ENCODE measurements around the gene CA10. TPM values are rescaled to one million over a fixed set of nuclear protein-coding genes. Genes with fewer than 3 reads are reported as not detected.

Gene CA10
- total and polyA plus RNA-seq, 2 experiments from 2014 or later = 0.92 to 1.5 TPM

DNA sequence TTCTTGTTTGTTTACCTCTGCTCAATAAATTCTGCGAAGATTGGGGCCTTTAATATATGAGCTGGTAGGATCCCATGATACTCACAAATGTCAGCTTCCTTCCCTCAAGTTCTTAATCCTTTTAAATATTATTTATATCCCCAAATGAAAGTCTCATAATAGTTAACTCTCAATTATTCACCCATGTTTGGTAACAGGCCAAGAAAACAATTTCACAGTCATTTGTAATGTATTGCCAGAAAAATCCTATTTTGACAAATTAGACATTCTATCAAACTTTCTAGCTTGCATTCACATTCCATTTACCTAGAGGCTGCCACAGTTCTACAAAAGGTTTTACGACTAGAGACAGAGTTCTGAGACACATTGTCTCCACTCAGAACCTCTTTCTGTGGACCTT lies 457.0 kb downstream of the CA10 start (continued):
- no peak for TF ChIP-seq ZNF331 (CRISPR knock-in tag; IDR thresholded peaks at IDR 0.05; ENCODE audit: low read depth)

DNA sequence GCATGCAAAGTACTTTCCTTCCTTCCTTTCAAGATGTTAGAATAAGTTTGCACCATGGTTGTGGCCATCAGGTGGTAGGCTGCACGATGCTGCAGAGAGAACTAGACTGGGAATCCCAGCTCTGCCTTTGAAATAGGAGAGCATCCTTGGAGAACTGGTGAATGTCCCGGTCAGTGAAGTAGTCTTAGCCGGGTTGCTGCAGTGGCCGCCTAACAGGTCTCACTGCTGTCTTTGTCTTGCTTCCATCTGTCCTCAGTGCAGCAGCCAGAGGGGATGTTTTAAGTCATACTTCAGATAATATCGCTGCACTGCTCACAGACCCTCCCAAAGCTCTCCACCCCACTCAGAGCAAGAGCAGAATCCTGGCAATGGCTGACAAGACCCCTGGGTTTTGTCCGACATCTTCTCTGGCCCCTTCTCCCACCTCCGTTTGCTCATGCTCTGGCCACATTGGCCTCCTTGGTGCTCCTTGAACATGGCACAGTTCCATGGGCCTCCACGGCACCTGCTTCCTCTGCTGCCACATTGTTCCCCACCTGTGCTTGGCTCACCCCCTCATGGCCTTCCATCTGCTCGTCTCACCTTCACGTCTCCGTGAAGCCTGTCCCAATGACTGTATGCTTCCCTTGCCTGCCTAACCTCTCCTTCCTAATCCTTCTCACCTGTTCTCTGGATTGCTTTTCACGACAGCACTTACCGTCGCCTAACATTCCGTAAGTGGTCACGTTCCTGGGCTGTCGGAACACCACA lies 458.3 kb downstream of the CA10 start:
- H2AFZ ChIP-seq = no peak overlapping the region
- no peak overlapping the region for H3K4me2 ChIP-seq
- H3K36me3 ChIP-seq (ENCODE audit: insufficient read depth) = no peaks in the 10 kb centered on the region
- no peaks in the 10 kb centered on the region for H3K79me2 ChIP-seq (replicated peaks; ENCODE audit: insufficient read depth)
- no peaks in the 10 kb centered on the region for H4K20me1 ChIP-seq (replicated peaks; ENCODE audit: insufficient read depth)
- H3K27me3 Mint-ChIP-seq (ENCODE audit: insufficient read depth, low read depth, poor library complexity) = peaks cover 4% of the 10 kb centered on the region
- H3K9me2 ChIP-seq (ENCODE audit: insufficient read depth) = 0 out of 2 replicates have a peak, but pooled peaks cover 3% of the 10 kb centered on the region
- H3F3A ChIP-seq (replicated peaks; ENCODE audit: low read depth) = no peaks in the 10 kb centered on the region
- no peaks in the 10 kb centered on the region for H3K4me1 ChIP-seq (ENCODE audit: insufficient read depth)
- peaks cover 1% of the 10 kb centered on the region; the same call in 2 of the 3 replicates for H3K9me3 Mint-ChIP-seq
- no peak overlapping the region for H3K4me3 Mint-ChIP-seq
- TF ChIP-seq, protein P1, sequence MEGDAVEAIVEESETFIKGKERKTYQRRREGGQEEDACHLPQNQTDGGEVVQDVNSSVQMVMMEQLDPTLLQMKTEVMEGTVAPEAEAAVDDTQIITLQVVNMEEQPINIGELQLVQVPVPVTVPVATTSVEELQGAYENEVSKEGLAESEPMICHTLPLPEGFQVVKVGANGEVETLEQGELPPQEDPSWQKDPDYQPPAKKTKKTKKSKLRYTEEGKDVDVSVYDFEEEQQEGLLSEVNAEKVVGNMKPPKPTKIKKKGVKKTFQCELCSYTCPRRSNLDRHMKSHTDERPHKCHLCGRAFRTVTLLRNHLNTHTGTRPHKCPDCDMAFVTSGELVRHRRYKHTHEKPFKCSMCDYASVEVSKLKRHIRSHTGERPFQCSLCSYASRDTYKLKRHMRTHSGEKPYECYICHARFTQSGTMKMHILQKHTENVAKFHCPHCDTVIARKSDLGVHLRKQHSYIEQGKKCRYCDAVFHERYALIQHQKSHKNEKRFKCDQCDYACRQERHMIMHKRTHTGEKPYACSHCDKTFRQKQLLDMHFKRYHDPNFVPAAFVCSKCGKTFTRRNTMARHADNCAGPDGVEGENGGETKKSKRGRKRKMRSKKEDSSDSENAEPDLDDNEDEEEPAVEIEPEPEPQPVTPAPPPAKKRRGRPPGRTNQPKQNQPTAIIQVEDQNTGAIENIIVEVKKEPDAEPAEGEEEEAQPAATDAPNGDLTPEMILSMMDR (conservative IDR thresholded peaks at IDR 0.05; ENCODE audit: low read depth in 2 of 2) = no peak
- TF ChIP-seq EZH2 (IDR thresholded peaks at IDR 0.05; ENCODE audit: low read depth, unreplicated experiment) (no peak), NANOG (IDR thresholded peaks at IDR 0.05; ENCODE audit: borderline replicate concordance) (no peak), EZH2phosphoT487 (IDR thresholded peaks at IDR 0.05; ENCODE audit: unreplicated experiment) (no peak), ZNF331 (CRISPR knock-in tag; IDR thresholded peaks at IDR 0.05; ENCODE audit: low read depth) (no peak), STAT1 (IDR thresholded peaks at IDR 0.05; ENCODE audit: unreplicated experiment) (no peak), JUNB (IDR thresholded peaks at IDR 0.05; ENCODE audit: unreplicated experiment) (no peak), POLR2AphosphoS5 (IDR thresholded peaks at IDR 0.05; ENCODE audit: low read depth) (no peak), ZNF114 (CRISPR knock-in tag; IDR thresholded peaks at IDR 0.05) (no peak), CREB1 (CRISPR knock-in tag; IDR thresholded peaks at IDR 0.05; ENCODE audit: low read depth) (no peak)
- TF ChIP-seq, protein P2, sequence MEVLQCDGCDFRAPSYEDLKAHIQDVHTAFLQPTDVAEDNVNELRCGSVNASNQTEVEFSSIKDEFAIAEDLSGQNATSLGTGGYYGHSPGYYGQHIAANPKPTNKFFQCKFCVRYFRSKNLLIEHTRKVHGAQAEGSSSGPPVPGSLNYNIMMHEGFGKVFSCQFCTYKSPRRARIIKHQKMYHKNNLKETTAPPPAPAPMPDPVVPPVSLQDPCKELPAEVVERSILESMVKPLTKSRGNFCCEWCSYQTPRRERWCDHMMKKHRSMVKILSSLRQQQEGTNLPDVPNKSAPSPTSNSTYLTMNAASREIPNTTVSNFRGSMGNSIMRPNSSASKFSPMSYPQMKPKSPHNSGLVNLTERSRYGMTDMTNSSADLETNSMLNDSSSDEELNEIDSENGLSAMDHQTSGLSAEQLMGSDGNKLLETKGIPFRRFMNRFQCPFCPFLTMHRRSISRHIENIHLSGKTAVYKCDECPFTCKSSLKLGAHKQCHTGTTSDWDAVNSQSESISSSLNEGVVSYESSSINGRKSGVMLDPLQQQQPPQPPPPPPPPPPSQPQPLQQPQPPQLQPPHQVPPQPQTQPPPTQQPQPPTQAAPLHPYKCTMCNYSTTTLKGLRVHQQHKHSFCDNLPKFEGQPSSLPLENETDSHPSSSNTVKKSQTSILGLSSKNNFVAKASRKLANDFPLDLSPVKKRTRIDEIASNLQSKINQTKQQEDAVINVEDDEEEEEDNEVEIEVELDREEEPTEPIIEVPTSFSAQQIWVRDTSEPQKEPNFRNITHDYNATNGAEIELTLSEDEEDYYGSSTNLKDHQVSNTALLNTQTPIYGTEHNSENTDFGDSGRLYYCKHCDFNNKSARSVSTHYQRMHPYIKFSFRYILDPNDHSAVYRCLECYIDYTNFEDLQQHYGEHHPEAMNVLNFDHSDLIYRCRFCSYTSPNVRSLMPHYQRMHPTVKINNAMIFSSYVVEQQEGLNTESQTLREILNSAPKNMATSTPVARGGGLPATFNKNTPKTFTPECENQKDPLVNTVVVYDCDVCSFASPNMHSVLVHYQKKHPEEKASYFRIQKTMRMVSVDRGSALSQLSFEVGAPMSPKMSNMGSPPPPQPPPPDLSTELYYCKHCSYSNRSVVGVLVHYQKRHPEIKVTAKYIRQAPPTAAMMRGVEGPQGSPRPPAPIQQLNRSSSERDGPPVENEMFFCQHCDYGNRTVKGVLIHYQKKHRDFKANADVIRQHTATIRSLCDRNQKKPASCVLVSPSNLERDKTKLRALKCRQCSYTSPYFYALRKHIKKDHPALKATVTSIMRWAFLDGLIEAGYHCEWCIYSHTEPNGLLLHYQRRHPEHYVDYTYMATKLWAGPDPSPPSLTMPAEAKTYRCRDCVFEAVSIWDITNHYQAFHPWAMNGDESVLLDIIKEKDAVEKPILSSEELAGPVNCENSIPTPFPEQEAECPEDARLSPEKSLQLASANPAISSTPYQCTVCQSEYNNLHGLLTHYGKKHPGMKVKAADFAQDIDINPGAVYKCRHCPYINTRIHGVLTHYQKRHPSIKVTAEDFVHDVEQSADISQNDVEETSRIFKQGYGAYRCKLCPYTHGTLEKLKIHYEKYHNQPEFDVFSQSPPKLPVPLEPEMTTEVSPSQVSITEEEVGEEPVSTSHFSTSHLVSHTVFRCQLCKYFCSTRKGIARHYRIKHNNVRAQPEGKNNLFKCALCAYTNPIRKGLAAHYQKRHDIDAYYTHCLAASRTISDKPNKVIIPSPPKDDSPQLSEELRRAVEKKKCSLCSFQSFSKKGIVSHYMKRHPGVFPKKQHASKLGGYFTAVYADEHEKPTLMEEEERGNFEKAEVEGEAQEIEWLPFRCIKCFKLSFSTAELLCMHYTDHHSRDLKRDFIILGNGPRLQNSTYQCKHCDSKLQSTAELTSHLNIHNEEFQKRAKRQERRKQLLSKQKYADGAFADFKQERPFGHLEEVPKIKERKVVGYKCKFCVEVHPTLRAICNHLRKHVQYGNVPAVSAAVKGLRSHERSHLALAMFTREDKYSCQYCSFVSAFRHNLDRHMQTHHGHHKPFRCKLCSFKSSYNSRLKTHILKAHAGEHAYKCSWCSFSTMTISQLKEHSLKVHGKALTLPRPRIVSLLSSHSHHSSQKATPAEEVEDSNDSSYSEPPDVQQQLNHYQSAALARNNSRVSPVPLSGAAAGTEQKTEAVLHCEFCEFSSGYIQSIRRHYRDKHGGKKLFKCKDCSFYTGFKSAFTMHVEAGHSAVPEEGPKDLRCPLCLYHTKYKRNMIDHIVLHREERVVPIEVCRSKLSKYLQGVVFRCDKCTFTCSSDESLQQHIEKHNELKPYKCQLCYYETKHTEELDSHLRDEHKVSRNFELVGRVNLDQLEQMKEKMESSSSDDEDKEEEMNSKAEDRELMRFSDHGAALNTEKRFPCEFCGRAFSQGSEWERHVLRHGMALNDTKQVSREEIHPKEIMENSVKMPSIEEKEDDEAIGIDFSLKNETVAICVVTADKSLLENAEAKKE (CRISPR knock-in tag; IDR thresholded peaks at IDR 0.05) = no peak
- TF ChIP-seq, protein P3, sequence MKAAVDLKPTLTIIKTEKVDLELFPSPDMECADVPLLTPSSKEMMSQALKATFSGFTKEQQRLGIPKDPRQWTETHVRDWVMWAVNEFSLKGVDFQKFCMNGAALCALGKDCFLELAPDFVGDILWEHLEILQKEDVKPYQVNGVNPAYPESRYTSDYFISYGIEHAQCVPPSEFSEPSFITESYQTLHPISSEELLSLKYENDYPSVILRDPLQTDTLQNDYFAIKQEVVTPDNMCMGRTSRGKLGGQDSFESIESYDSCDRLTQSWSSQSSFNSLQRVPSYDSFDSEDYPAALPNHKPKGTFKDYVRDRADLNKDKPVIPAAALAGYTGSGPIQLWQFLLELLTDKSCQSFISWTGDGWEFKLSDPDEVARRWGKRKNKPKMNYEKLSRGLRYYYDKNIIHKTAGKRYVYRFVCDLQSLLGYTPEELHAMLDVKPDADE (IDR thresholded peaks at IDR 0.05) = no peak
- H3K27ac Mint-ChIP-seq = no peak overlapping the region
- H3K4me3 ChIP-seq = no peak overlapping the region
- DNase-seq (ENCODE audit: low spot score) (no peak), ATAC-seq (no peak)
- H3K27ac ChIP-seq (ENCODE audit: low read depth) = no peak overlapping the region
- H3K27me3 ChIP-seq (ENCODE audit: insufficient read depth) = no peaks in the 10 kb centered on the region
- H3K36me3 Mint-ChIP-seq (ENCODE audit: low read depth) = no peaks in the 10 kb centered on the region
- H3K4me1 Mint-ChIP-seq = no peaks in the 10 kb centered on the region

Measured in GM23338 (cell line).